Measurements from ENCODE around the gene COL23A1.
"Not testable (repeated sequence)": the region's sequence is repeated elsewhere in the genome, so short reads cannot be mapped to it uniquely, and the experiment has no call there.

Gene COL23A1

GRCh38 chr5:178373711-178374110 lies 216.5 kb downstream of the COL23A1 start:
- DNase-seq (ENCODE audit: low read depth): no peak
- no peak for TF ChIP-seq CTCF (conservative IDR thresholded peaks at IDR 0.05; ENCODE audit: low read depth, low read length)
- no peak overlapping the region for H3K4me3 ChIP-seq (ENCODE audit: low read length)

DNA sequence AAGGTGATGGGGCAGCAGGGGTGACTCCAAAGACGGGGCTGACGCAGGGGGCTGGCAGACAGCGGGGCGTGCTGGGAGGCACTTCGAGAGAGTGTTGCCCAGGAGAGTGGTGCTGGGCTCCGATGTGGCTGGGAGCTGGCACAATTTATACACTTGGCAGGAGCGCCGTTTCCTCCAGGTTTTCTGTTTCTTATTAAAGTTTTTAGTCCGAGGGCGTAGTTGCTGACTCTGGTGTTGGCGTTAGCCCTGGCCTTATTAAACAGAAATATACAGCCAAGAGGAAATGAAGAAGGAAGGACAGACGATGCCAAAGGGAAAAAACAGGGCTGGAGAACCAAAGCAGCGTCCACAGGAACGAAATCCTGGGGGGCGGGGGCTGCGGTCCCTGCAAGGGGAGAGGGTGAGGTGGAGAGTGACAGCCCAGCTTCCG lies 218.0 kb downstream of the COL23A1 start:
- no peak for TF ChIP-seq CTCF (conservative IDR thresholded peaks at IDR 0.05; ENCODE audit: low read depth, low read length)
- no peak overlapping the region for H3K4me3 ChIP-seq (ENCODE audit: low read length)
- no peak for DNase-seq (ENCODE audit: low read depth)

DNA sequence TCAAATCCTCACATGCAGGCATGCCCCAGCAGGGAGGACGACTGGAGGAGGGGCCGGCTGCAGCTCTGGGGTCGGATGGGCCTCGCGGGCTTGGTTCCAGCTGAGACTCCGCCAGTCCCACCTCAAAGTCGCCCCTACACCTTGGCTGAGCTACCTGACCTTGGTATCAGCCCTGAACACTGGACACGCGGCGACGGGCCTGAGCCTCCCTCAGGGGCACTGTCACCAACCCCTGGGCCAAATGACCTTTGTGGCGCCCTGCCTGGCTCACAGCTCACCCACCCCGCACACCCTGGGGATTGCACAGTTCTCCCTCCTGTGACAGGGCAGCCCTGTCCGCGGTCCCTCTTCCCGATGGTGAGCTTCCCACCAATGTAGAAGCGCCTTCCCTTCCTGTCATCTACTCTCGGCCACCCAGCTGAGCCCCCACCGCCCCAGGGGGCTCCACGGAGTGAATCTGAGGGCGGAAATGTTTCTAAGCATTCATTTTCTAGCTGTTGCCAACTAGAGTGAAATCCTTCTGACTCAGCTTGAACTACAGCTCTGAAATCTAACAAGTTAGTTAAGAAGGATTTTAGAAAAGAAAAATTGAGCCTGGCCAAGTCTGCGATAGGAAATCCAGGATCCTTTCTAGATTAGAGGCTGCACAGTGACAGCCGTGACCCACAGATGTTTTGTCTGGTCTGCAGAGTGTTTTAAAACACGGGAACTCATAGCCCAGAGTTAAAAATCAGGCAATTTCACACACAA lies 218.7 kb downstream of the COL23A1 start:
- TF ChIP-seq CTCF (conservative IDR thresholded peaks at IDR 0.05; ENCODE audit: low read depth, low read length): no peak
- no peak for DNase-seq (ENCODE audit: low read depth)
- H3K4me3 ChIP-seq (ENCODE audit: low read length): no peak overlapping the region

- no peak for TF ChIP-seq CTCF (conservative IDR thresholded peaks at IDR 0.05; ENCODE audit: low read depth, low read length)
- no peak for DNase-seq (ENCODE audit: low read depth)
- no peak overlapping the region for H3K4me3 ChIP-seq (ENCODE audit: low read length)
These were observed 220.1 kb downstream of the COL23A1 start for GRCh38 chr5:178370102-178370501.

GRCh38 chr5:178369469-178369868 lies 220.7 kb downstream of the COL23A1 start:
- not testable (repeated sequence) for DNase-seq (ENCODE audit: low read depth); H3K4me3 ChIP-seq (ENCODE audit: low read length)

DNA sequence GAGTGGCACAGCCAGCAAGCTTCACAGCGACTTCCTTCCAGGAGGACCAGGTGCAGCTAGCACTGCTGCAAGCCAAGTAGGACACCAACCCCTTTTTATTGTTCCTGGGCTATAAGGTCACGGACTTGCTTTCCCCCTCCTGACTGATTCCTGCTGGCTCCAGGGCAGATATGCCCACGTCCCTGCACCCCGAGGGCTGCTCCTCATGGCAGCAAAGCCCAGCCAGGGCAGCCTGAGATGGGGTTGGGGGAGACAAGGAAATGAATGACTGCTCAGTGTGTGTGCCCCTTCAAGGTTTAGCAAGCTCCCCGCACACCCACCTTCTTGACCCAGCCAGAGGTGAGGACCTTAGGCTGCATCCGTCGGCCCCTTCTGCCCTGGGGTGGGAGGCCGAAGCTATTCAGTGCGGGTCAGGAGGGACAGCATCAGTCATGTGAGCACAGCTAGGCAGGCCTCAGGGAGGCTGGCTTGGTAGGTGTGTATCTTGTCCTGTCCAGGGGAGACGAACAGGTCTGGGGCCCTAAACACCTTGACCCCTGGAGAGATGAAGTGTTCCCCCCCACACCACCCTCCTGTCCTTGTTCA lies 221.4 kb downstream of the COL23A1 start:
- TF ChIP-seq CTCF (conservative IDR thresholded peaks at IDR 0.05; ENCODE audit: low read depth, low read length): no peak
- DNase-seq (ENCODE audit: low read depth): no peak
- H3K4me3 ChIP-seq (ENCODE audit: low read length): no peak overlapping the region

DNA sequence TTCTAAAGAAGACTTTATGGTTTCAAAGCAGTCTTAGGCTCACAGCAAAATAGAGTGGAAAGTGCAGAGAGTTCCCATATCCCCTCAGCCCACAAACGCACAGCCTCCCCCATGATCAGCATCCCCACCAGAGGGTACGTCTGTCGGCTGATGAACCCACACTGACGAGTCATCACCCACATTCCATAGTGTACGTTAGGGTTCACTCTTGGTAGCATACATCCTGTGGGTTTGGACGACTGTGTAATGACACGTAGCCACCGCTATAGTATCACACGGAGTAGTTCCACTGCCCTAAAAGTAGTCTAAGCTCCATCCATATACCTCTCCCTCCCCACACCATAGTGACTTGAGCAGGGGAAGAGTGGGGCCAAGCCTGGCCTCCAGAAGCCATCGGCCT lies 221.9 kb downstream of the COL23A1 start:
- DNase-seq (ENCODE audit: low read depth): no peak
- H3K4me3 ChIP-seq (ENCODE audit: low read length): no peak overlapping the region
- TF ChIP-seq CTCF (conservative IDR thresholded peaks at IDR 0.05; ENCODE audit: low read depth, low read length): no peak
